ENCODE measurements around the gene SLC34A3.

The SLC34A3 gene

GRCh38 chr9:137263506-137263905 lies 32.8 kb downstream of the SLC34A3 start:
- DNase-seq = no peak

GRCh38 chr9:137264067-137264466 lies 33.4 kb downstream of the SLC34A3 start:
- no peak for DNase-seq

DNA sequence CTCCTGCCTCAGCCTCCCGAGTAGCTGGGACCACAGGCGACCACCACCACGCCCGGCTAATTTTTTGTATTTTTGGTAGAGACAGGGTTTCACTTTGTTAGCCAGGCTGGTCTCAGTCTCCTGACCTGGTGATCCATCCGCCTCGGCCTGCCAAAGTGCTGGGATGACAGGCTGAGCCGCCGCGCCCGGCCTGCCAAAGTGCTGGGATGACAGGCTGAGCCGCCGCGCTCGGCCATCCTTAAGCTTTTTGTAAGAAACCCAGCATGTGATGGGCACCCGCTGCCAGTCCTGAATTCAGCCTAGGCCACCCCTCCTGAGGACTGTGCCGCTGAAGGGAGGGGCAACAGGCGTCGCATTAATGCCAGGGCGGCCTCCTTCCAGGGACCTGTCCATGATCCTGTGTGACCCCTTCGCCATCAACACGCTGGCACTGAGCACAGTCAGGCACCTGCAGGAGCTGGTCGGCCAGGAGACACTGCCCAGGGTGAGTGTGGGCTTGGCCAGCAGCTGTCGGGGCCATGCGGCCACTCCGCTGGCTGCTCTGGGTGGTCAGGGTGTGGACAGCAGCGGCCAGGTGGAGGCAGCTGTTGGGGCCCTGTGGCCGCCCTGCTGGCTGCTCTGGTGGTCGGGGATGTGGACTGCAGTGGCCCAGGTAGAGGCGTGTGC lies 34.9 kb downstream of the SLC34A3 start:
- DNase-seq = no peak

DNA sequence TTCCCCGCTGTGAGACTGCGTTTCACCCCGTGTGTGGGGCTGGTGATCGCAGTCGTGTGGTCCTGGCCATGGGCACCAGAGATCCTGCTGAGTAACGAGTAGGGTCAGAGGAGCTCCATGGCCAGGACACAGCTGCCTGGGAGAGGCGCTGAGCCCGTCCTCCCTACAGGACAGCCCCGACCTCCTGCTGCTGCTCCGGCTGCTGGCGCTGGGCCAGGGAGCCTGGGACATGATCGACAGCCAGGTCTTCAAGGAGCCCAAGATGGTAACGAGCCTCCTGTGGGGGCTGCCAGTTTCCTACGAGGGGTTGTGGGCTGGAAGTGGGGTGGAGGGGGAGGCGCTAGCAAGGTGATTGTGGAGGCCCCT lies 35.4 kb downstream of the SLC34A3 start:
- DNase-seq = no peak

DNA sequence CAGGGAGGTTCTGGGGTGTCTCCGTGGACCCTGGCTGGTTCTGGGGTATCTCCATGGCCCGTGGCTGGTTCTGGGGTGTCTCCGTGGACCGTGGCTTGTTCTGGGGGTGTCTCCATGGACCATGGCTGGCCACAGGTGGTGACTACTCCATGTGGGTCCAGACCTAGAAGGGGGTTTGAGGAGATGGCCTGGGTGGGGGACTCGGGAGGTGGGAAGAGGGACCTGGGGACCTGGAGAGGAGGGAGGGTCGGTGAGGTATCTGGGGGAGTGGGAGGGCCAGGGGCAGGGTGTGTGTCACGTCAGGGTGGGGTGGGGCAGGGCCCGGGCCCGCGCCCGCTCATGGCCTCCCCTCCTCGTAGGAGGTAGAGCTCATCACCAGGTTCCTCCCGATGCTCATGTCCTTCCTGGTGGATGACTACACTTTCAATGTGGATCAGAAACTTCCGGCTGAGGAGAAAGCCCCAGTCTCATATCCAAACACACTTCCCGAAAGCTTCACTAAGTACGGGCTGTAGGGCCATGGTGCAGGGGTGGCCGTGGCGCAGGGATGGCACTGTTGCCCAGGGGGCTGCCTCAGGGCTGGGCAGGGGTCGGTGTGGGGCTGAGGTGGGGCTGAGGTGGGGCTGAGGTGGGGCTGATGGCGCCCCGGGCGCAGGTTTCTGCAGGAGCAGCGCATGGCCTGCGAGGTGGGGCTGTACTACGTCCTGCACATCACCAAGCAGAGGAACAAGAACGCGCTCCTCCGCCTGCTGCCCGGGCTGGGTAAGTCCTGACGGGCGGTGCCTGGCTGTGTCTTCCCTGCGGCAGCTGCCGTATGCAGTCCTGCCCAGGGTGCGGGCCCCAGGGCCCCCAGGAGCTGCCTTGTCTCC lies 36.1 kb downstream of the SLC34A3 start:
- DNase-seq = no peak

DNA sequence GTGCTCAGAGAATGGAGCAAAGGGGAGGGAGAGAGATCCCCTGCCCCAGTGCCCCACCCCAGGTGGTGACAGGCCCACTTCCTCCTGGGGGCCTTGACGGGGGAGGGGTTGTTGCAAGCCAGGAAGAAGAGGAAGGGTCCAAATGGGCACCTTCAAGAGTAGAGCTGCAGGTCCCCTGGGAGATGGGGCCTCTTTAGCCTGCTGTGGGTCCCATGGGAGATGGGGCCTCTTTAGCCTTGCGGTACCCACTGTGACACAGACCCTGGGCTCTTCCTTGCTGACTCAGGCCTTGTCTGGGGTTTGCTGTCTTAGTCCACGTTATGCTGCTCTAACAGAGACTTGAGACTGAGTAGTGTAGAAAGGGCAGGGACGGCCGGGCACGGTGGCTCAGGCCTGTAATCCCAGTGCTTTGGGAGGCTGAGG lies 37.2 kb downstream of the SLC34A3 start:
- no peak for DNase-seq

- DNase-seq = no peak
These were observed 38.0 kb downstream of the SLC34A3 start for GRCh38 chr9:137268538-137269201.

GRCh38 chr9:137269231-137269772 lies 38.6 kb downstream of the SLC34A3 start:
- no peak for DNase-seq

- no peak for DNase-seq
These were observed 40.4 kb downstream of the SLC34A3 start for GRCh38 chr9:137270929-137271695.

DNA sequence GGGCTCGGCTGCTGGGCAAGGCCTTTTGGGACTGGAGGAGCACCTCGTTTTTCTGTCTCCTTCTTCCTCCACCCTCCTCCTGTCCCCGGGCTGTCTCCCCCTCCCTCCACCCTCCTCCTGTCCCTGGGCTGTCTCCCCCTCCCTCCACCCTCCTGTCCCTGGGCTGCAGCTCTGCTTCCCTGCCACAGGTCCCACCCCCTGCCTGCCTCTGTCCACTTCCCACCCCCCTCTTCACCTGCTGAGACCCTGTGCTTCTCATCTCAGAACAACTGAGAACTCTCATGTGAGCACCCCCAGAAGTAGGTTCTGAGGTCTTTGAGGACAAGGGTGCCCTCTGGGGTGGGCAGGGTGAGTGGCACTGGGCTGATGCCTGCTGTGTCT lies 41.0 kb downstream of the SLC34A3 start:
- no peak for DNase-seq

- no peak for DNase-seq
These were observed 41.8 kb downstream of the SLC34A3 start for GRCh38 chr9:137272241-137273094.

DNA sequence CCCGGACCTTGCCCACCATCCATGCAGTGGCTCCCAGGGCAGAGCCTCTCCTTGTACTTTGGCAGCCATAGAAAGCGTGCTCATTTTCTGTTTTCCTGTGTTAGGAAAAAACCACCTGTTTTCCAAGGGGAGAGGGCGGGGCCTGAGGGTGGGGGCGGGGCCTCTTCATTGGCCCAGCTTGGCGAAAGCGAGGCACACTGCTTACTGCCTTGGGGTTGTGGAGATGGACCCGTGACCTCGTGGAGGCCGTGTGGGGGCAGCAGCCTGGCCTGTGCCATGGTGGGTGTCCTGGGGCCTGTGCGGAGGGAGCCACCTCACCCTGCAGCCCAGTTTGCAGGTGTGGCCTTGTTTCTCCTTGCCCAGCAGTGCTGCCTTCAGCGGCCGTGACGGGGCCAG lies 42.4 kb downstream of the SLC34A3 start:
- DNase-seq = no peak

- DNase-seq = no peak
These were observed 43.1 kb downstream of the SLC34A3 start for GRCh38 chr9:137273611-137274320.

- DNase-seq = no peak
These were observed 44.5 kb downstream of the SLC34A3 start for GRCh38 chr9:137275203-137275587.

- no peak for DNase-seq
These were observed 45.1 kb downstream of the SLC34A3 start for GRCh38 chr9:137275588-137276472.

DNA sequence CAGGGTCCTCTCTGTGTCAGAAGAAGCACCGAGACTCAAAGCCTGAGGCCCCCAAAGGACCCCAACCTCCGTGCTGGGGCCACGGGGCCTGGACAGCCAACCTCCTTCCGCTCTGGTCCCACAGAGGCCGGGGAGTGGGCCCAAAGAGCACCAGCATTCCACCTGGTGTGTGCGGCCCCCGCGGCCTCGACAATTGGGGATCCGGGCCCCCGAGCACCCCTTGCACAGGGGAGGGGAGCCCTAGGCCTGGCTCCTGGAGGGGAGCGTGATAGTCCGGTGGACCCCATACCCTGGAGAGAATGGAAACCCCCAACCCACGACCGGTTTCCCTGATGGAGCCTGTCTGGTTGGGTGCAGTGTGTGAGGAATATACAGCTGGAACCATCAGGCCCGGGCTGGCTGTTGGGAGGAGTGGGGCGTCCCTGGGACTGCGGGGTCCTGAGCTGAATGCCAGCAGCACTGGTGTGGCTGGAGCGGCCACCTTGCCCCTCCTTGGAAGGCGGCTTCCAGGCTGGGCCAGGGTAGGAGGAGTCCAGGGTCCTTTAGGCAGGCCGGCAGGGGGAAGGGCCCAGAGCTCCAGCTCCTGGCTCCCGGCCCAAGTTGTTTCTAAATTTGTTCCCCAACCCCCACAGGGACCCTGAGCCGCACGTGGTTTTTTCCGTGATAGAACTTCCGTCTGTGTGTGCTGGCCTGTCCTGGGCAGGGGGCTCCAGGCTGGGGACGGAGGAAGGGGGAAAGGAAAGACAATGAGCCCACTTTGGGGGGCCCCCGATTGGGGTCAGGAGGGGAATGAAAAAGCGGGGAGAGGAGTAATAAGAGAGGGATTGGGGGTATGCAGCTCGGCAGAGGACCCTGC lies 46.0 kb downstream of the SLC34A3 start:
- DNase-seq = no peak

GRCh38 chr9:137277329-137278041 lies 46.8 kb downstream of the SLC34A3 start, which contains the start of gene TOR4A:
Gene TOR4A, plus strand, starts transcription at chr9:137277726. Its CDS starts 964 bp downstream, at chr9:137278690.
- no peak for DNase-seq

- DNase-seq = no peak
These were observed 47.5 kb downstream of the SLC34A3 start for GRCh38 chr9:137278061-137278701.
